Measurements from ENCODE around the gene SLC35E4. TPM values are rescaled to one million over a fixed set of nuclear protein-coding genes. Genes with fewer than 3 reads are reported as not detected.
A peak's percentile ranks its signal among the peaks of the same experiment; 100 is the strongest.

SLC35E4 gene
- total RNA-seq, 1 experiment from 2014 or later: 5.5 TPM

GRCh38 chr22:30665786-30666185 lies 30.2 kb downstream of the SLC35E4 start:
- no peak for TF ChIP-seq CTCF (IDR thresholded peaks at IDR 0.05)
- TF ChIP-seq SIN3A (IDR thresholded peaks at IDR 0.05; ENCODE audit: borderline replicate concordance, insufficient read depth, low read depth, low read length): no peak
- TF ChIP-seq POLR2AphosphoS5 (IDR thresholded peaks at IDR 0.05; ENCODE audit: low read depth, low read length): no peak
- no peak for TF ChIP-seq TCF7L2 (IDR thresholded peaks at IDR 0.05; ENCODE audit: low read depth, low read length)
- no peak for TF ChIP-seq REST (IDR thresholded peaks at IDR 0.05; ENCODE audit: insufficient read depth in 1 of 2, low read depth in 2 of 2, low read length in 1 of 2)
- in situ Hi-C loops (cut with HindIII; ENCODE audit: low pct_unique_long_range_greater_than_20kb, low sequenced_read_pairs) (no loop called here), intact Hi-C loops (cut with micrococcal nuclease; ENCODE audit: unreplicated experiment) (no loop called here)
- no TSS peak for BruUV-seq (replicated peaks)
- no peak for ATAC-seq
- DNase-seq (ENCODE audit: low read depth, low spot score): no peak
- Histone ChIP-seq H3K36me3 (ENCODE audit: control insufficient read depth, insufficient read depth, low read length) (peaks cover 4% of the 10 kb centered on the region), H3K27ac (ENCODE audit: low read length) (no peak overlapping the region), H3K4me1 (ENCODE audit: control insufficient read depth, insufficient read depth, low read length) (0 out of 2 replicates have a peak, but pooled peaks cover 2% of the 10 kb centered on the region), H3K27me3 (ENCODE audit: control insufficient read depth, insufficient read depth, low read length) (no peaks in the 10 kb centered on the region), H3K4me3 (ENCODE audit: low read depth in 2 of 2, low read length in 2 of 2) (no peak overlapping the region), H3K9me3 (ENCODE audit: control insufficient read depth, insufficient read depth, low read depth, low read length) (no peaks in the 10 kb centered on the region)
- POLR2A ChIA-PET: no interaction called here
- CTCF ChIA-PET: interaction anchor here (0.6 kb wide), 1 partner anchor 70 kb away, joined by 7 read pairs; no protein-coding TSS in a partner anchor

- no TSS peak for BruUV-seq (replicated peaks)
Measured at GRCh38 chr22:30667107-30667493, 31.5 kb downstream of the SLC35E4 start.

More at GRCh38 chr22:30667107-30667493, 31.5 kb downstream of the SLC35E4 start:
- CTCF ChIA-PET: interaction anchor here (1.2 kb wide), 1 partner anchor 32 kb away, joined by 3 read pairs; no protein-coding TSS in a partner anchor
- H3K4me1 ChIP-seq (ENCODE audit: control insufficient read depth, insufficient read depth, low read length): 0 out of 2 replicates have a peak, but pooled peaks cover 2% of the 10 kb centered on the region
- DNase-seq (ENCODE audit: low read depth, low spot score) (no peak), ATAC-seq (no peak)
- H3K4me3 ChIP-seq (ENCODE audit: low read depth in 2 of 2, low read length in 2 of 2): peak overlapping the region; percentile 77 to 81
- POLR2A ChIA-PET: interaction anchor here (0.6 kb wide), 1 partner anchor 104 kb away, joined by 4 read pairs; no protein-coding TSS in a partner anchor
- no peaks in the 10 kb centered on the region for H3K9me3 ChIP-seq (ENCODE audit: control insufficient read depth, insufficient read depth, low read depth, low read length)
- peak overlapping the region; percentile 86 for H3K27ac ChIP-seq (ENCODE audit: low read length)
- no peaks in the 10 kb centered on the region for H3K27me3 ChIP-seq (ENCODE audit: control insufficient read depth, insufficient read depth, low read length)
- in situ Hi-C loops (cut with HindIII; ENCODE audit: low pct_unique_long_range_greater_than_20kb, low sequenced_read_pairs) (no loop called here), intact Hi-C loops (cut with micrococcal nuclease; ENCODE audit: unreplicated experiment) (no loop called here)
- H3K36me3 ChIP-seq (ENCODE audit: control insufficient read depth, insufficient read depth, low read length): peaks cover 4% of the 10 kb centered on the region
- TF ChIP-seq TCF7L2 (IDR thresholded peaks at IDR 0.05; ENCODE audit: low read depth, low read length): no peak
- no peak for TF ChIP-seq POLR2AphosphoS5 (IDR thresholded peaks at IDR 0.05; ENCODE audit: low read depth, low read length)
- TF ChIP-seq CTCF (IDR thresholded peaks at IDR 0.05): no peak
- no peak for TF ChIP-seq SIN3A (IDR thresholded peaks at IDR 0.05; ENCODE audit: borderline replicate concordance, insufficient read depth, low read depth, low read length)
- TF ChIP-seq REST (IDR thresholded peaks at IDR 0.05; ENCODE audit: insufficient read depth in 1 of 2, low read depth in 2 of 2, low read length in 1 of 2): no peak
